ENCODE data around the gene CRYBB1.

Gene CRYBB1

DNA sequence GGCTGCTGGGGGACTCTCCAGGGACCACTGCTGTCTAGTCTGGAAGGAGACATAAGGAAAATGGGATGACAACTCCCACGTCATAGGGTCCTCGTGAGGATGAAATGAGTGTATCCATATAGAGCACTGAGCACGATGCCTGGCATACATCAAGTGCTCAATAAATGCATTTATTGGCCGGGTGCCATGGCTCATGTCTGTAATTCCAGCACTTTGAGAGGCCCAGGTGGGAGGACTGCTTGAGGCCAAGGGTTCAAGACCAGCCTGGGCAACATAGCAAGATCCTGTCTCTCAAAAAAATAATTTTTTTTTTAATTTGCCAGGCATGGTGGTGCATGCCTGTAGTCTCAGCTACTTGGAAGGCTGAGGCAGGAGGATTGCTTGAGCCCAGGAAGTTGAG is 15.7 kb downstream of the CRYBB1 start:
- no peak for DNase-seq

- DNase-seq: no peak
Observed at GRCh38 chr22:26601726-26602125, 16.1 kb downstream of the CRYBB1 start.

DNA sequence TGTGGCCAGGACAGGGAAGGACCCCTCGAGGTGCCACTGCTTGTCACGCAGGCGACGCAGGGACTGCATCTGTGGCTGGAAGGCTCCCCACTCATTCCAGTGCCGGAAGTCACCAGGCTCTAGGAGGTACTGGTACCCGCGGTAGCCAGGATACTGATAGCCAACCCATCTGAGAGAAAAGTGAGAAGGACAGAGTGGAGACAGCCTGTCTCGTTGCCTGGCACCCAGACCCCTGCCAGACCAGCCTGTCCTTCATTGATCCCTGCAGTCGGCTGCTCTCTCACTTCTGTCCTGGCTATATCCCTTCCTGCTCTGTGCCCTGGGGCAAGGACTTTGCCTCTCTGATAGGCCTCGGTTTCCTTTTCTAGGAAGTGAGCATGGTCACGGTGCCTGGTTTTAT is 18.3 kb downstream of the CRYBB1 start:
- DNase-seq: no peak

GRCh38 chr22:26597480-26597879 is 20.3 kb downstream of the CRYBB1 start:
- no peak for DNase-seq

GRCh38 chr22:26597026-26597425 is 20.8 kb downstream of the CRYBB1 start:
- DNase-seq: no peak

- DNase-seq: no peak
Observed at GRCh38 chr22:26593763-26594162, 24.1 kb downstream of the CRYBB1 start.

DNA sequence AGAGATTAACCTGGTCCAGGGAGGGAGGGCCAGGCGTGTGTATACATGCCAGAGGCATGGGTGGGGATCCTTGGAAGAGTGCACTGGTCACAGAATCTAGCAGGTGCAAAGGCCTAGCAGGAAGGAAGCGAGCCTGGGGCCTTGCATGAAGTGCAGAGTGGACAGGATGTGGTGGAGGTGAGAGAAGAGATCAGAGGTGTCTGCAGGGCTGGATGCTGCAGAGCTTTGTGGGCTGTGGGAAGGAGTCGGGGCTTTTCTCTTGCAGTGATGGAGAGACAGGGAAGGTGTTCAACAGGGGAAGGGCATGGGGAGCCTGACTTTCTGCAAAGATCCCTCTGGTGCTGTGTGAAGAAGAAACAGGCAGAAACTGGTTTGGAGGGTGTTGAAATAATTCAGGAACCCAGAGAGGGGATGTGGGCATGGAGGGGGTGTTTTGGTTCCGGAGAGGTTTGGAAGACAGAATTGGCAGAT is 25.4 kb downstream of the CRYBB1 start:
- DNase-seq: no peak

GRCh38 chr22:26589845-26590736 is 27.7 kb downstream of the CRYBB1 start, which contains the start of gene TPST2:
Gene TPST2, minus strand, starts transcription at chr22:26590132. Its CDS starts 48,502 bp downstream, at chr22:26541630.
- peak in 1 of 2 donors; percentile 59 for DNase-seq

DNA sequence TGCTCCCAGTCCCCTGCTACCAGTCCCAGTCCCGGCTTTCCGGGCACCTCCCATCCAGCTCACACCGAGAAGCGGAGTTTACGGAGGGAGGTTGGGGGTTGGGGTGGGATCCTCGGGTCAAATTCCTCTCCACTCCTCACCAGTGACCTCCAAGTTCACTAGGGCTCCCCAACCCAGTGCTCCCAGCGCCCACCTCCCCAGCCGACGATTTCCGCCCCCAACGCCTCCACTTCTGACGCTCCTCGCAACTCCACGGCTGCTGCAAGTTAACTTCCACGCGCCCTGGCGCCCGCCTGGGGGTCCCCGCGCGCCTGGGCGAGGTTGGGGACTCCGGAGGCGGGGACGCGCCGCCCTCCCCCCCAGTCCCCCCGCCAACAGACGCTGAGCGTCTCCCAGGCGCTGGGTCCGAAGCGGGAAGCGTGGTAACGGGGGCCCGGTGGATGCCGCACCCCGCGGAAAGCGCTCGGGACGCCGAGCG is 28.4 kb downstream of the CRYBB1 start:
- DNase-seq: no peak

- DNase-seq: no peak
Observed at GRCh38 chr22:26588729-26589366, 29.0 kb downstream of the CRYBB1 start.

GRCh38 chr22:26587991-26588613 is 29.7 kb downstream of the CRYBB1 start:
- peak in 1 of 2 donors; percentile 78 for DNase-seq

DNA sequence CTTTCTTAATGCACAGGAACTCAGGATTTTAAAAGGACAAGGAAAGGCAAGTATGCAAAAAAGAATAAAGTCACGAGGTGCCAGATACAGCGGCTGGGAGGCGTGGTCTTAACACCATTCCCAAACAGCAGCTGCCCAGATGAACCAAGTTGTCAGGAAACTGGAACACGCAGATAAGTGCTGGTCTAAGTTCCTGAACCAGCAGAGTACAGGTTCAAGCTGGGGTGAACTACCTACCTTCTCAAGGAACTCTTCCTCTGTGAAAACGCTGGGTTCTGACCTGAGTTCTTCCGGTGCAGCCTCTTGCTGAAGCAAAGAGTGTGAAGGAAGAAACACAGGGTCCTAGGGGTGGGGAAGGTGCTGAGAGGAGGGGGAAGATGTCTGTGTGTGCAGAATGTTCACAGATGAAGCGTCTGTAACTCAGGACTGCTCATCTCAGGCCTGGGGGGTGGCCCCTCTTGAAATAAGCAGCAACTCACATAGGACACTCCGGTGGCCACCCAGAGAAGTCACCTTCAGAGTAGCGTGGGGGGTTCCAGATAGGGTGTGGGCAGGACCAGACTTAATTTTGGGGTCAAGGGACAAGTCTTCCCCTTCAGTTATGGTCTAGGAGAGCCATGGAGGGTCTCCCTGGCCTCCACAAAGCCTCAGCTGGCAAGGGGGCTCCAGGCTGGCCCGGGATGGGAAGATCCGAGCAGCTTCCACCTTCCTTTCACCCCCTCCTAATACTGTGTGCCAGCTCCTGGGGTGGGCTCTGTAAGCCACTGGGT is 31.1 kb downstream of the CRYBB1 start:
- no peak for DNase-seq

DNA sequence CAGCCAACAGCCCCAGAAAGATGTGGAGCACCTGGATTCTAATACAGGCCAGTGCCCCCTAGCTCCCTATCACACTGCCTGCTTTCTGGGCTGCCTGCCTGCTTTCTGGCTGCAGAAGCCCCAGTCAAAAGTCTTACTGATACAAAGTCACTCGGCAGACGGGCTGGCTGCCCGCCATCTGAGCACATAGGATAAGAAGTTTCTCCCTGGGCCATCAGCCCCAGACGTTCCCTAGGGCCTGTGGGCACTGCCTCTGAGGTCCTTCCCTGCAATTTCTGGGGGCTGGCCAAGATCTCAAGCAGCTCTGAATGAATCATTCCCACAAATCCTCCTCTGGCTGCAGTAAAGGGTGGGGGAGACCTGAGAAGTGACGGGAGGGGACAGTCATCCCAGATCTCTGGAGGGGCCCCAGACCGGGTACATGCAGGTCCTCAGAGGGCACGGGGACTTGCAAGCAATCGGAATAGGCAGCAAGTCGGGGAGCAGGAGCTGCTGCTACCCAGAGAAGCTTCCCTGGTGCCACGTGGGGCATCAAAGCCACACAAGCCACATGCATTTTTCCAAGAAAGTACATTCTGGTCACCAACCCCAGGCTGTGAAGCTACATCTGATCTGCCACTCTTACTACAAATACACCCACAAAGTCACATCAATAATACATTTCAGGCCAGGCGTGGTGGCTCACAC is 32.6 kb downstream of the CRYBB1 start:
- no peak for DNase-seq

- no peak for DNase-seq
Observed at GRCh38 chr22:26584010-26584409, 33.8 kb downstream of the CRYBB1 start.

- DNase-seq: no peak
Observed at GRCh38 chr22:26581633-26582168, 36.1 kb downstream of the CRYBB1 start.

DNA sequence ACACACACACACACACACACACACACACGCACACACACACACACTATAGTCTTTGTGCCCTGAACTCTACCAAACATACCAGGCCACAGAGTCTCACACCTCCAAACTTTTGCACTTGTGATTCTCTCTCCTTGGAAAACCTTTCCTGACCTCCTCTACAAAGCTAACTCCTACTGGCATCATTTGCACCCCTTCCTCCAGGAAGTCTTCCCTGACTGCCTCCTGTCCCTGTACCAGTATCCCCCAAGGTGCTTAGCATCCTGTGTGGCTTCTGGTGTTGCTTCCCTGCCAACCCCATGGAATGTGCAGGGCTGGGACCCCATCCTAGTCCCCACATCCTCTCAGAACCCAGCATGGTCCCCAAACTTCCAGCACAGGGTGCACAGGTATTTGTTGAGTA is 36.8 kb downstream of the CRYBB1 start:
- no peak for DNase-seq

- DNase-seq: no peak
Observed at GRCh38 chr22:26580240-26580962, 37.4 kb downstream of the CRYBB1 start.

GRCh38 chr22:26579331-26579886 is 38.4 kb downstream of the CRYBB1 start:
- DNase-seq: peak in 1 of 2 donors; percentile 60

- DNase-seq: no peak
Observed at GRCh38 chr22:26577081-26577480, 40.7 kb downstream of the CRYBB1 start.

DNA sequence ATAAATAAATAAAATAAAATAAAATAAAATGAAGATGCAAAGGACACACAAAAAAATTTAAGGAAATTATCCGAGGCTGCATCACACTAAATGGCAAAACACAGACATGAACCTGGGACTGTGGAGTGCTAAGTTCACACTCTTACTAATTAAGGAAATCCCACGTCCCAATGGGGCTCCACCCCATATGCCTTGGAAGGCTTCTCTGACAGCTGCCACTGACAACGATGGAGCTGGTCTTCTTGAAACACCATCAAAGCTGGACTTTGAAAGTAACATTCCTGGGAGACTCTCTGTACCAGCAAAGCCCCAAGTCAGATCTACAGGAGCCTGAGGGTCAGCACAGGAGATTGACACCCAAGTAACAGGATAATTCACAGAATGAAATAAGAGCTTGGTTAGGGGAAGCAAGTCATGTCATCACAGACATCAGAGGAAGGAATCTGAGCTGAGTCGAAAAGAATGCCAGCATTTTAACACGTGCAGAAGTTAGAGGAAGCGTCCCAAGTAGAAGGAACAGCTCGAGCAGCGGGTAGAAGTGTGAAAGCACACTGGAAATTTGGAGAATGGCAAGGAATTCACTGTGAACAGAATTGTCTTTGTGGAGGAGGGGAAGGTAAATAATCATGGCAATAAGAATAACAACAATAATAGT is 41.7 kb downstream of the CRYBB1 start:
- peak in 1 of 2 donors; percentile 8 for DNase-seq

All from bone marrow (tissue), 2 donors.